Panc1 (cell line): ENCODE measurements around the gene CDH6. TPM values are rescaled to one million over a fixed set of nuclear protein-coding genes. Genes with fewer than 3 reads are reported as not detected.

ENCODE experiments used
- ATAC-seq: fragments of 200-7000 bp; cut with Tn5 transposase; 2 replicates; pipeline ENCODE4 v1.9.1; 2020; ENCODE audit warnings: mild to moderate bottlenecking, moderate library complexity
- BruUV-seq: library from RNA; stranded (reverse); fragments of 400-500 nt; replicated peaks from 2 replicates; lab custom pipeline; 2021; lab: Mats Ljungman, UMichigan
- CTCF ChIA-PET: fragments of 300-600 bp; sonication (Branson Sonifier 250); formaldehyde crosslinking; loops from one replicate; lab custom pipeline; 2022; ENCODE audit warnings: antibody characterized with exemption; lab: Charles Lee
- POLR2A ChIA-PET: fragments of 300-600 bp; sonication (Branson Sonifier 250); formaldehyde crosslinking; loops from one replicate; lab custom pipeline; 2022; ENCODE audit warnings: antibody characterized with exemption; lab: Charles Lee
- DNase-seq: peaks from one replicate; pipeline ENCODE4 v3.0.0-alpha.2; 2010; ENCODE audit warnings: low read depth, low spot score
- H3K27ac ChIP-seq: 2 replicates; pipeline ENCODE4 v1.5.1; 2011; ENCODE audit warnings: mild to moderate bottlenecking, low read length, inconsistent platforms
- H3K27me3 ChIP-seq: fragments of 200-500 bp; sonication (Bioruptor generic); 2 replicates; pipeline ENCODE4 v1.6.0; 2014; ENCODE audit warnings: low read length, inconsistent platforms; ENCODE audit not compliant: control insufficient read depth, insufficient read depth
- H3K36me3 ChIP-seq: fragments of 200-500 bp; sonication (Bioruptor generic); 2 replicates; pipeline ENCODE4 v1.5.1; 2014; ENCODE audit warnings: inconsistent platforms, mild to moderate bottlenecking, low read length, moderate library complexity; ENCODE audit not compliant: control insufficient read depth, insufficient read depth
- H3K4me1 ChIP-seq: 2 replicates; pipeline ENCODE4 v1.5.1; 2011; ENCODE audit warnings: inconsistent platforms, mild to moderate bottlenecking, low read length, moderate library complexity; ENCODE audit not compliant: control insufficient read depth, insufficient read depth
- H3K4me3 ChIP-seq, 2 experiments: 2 replicates each; pipeline ENCODE4 v1.5.1; 2011 to 2012; ENCODE audit warnings: low read depth in 2 of 2, low read length in 2 of 2, mild to moderate bottlenecking in 2 of 2, inconsistent platforms in 1 of 2, moderate library complexity in 1 of 2
- H3K9me3 ChIP-seq: fragments of 200-500 bp; sonication (Bioruptor generic); 2 replicates; pipeline ENCODE4 v1.5.1; 2014; ENCODE audit warnings: low read depth, mild to moderate bottlenecking, inconsistent platforms, low read length, moderate library complexity; ENCODE audit not compliant: control insufficient read depth, insufficient read depth
- CTCF ChIP-seq: fragments of 450-650 bp; IDR thresholded peaks from 2 replicates; pipeline ENCODE4 v1.5.1; 2017; ENCODE audit warnings: mild to moderate bottlenecking
- POLR2AphosphoS5 ChIP-seq: IDR thresholded peaks from 2 replicates; pipeline ENCODE4 v1.6.1; 2012; ENCODE audit warnings: mild to moderate bottlenecking, low read depth, low read length, moderate library complexity
- REST ChIP-seq, 2 experiments: IDR thresholded peaks; 2 replicates each; pipeline ENCODE4 v1.6.1; 2011 to 2012; ENCODE audit warnings: low read depth in 2 of 2, control low read depth in 1 of 2, low read length in 1 of 2, mild to moderate bottlenecking in 1 of 2, moderate library complexity in 1 of 2; ENCODE audit not compliant: insufficient read depth in 1 of 2
- SIN3A ChIP-seq: IDR thresholded peaks from 2 replicates; pipeline ENCODE4 v1.6.1; 2012; ENCODE audit warnings: low read depth, mild to moderate bottlenecking, low read length, moderate library complexity, borderline replicate concordance; ENCODE audit not compliant: insufficient read depth
- TCF7L2 ChIP-seq: IDR thresholded peaks from 2 replicates; pipeline ENCODE4 v1.6.1; 2011; ENCODE audit warnings: mild to moderate bottlenecking, low read depth, low read length, inconsistent platforms
- in situ Hi-C: cut with HindIII; loops from 2 replicates; pipeline ENCODE4 v1.10.0; 2016; ENCODE audit warnings: low sequenced_read_pairs, low pct_unique_long_range_greater_than_20kb
- intact Hi-C: fragments of 100-400 bp; cut with micrococcal nuclease; formaldehyde crosslinking; loops from one replicate; pipeline ENCODE4 v1.10.0; 2022; ENCODE audit not compliant: unreplicated experiment
- total RNA-seq: library from RNA; stranded (reverse); gene quantifications from one replicate; pipeline ENCODE4 v1.2.1, GENCODE V29; 2021; ENCODE audit not compliant: unreplicated experiment

CDH6 gene
- total RNA-seq, 1 experiment from 2014 or later, result 0.36 TPM

- ATAC-seq (no peak), DNase-seq (no peak)
- Histone ChIP-seq H3K4me3 (no peak overlapping the region), H3K4me1 (no peaks in the 10 kb centered on the region), H3K27ac (no peak overlapping the region), H3K9me3 (no peaks in the 10 kb centered on the region), H3K36me3 (no peaks in the 10 kb centered on the region), H3K27me3 (no peaks in the 10 kb centered on the region; the same call in 1 of the 2 replicates)
- intact Hi-C loops, result no loop called here
- no peak for TF ChIP-seq SIN3A
- no peak for TF ChIP-seq TCF7L2
- no peak for TF ChIP-seq POLR2AphosphoS5
- no peak for TF ChIP-seq CTCF
- no peak for TF ChIP-seq REST (IDR thresholded peaks at IDR 0.05; ENCODE audit: insufficient read depth in 1 of 2, low read depth in 2 of 2, low read length in 1 of 2)
- ChIA-PET POLR2A (no interaction called here), CTCF (no interaction called here)
- in situ Hi-C loops, result no loop called here
- BruUV-seq, result no TSS peak
These were observed 14.6 kb downstream of the CDH6 start for GRCh38 chr5:31208043-31208442.

GRCh38 chr5:31209334-31209733 lies 15.8 kb downstream of the CDH6 start:
- CTCF ChIA-PET, result no interaction called here
- in situ Hi-C loops, result no loop called here
- H3K27me3 ChIP-seq, result no peaks in the 10 kb centered on the region; the same call in 1 of the 2 replicates
- no peak overlapping the region for H3K4me3 ChIP-seq
- TF ChIP-seq TCF7L2, result no peak
- no TSS peak for BruUV-seq
- POLR2A ChIA-PET, result interaction anchor here (0.6 kb wide), 1 partner anchor 149 kb away, joined by 3 read pairs; no protein-coding TSS in a partner anchor
- H3K36me3 ChIP-seq, result no peaks in the 10 kb centered on the region
- intact Hi-C loops, result no loop called here
- H3K27ac ChIP-seq, result no peak overlapping the region
- H3K4me1 ChIP-seq, result no peaks in the 10 kb centered on the region
- H3K9me3 ChIP-seq, result no peaks in the 10 kb centered on the region
- DNase-seq (no peak), ATAC-seq (no peak)

GRCh38 chr5:31211098-31211497 lies 17.6 kb downstream of the CDH6 start:
- no peak for DNase-seq
- in situ Hi-C loops (no loop called here), intact Hi-C loops (no loop called here)
- H3K27ac ChIP-seq, result no peak overlapping the region
- no peaks in the 10 kb centered on the region; the same call in 1 of the 2 replicates for H3K27me3 ChIP-seq
- H3K4me3 ChIP-seq, result no peak overlapping the region
- no peaks in the 10 kb centered on the region for H3K4me1 ChIP-seq
- no TSS peak for BruUV-seq
- POLR2A ChIA-PET, result no interaction called here
- H3K36me3 ChIP-seq, result no peaks in the 10 kb centered on the region
- no peaks in the 10 kb centered on the region for H3K9me3 ChIP-seq
- no peak for ATAC-seq
- CTCF ChIA-PET, result no interaction called here
- no peak for TF ChIP-seq REST (IDR thresholded peaks at IDR 0.05; ENCODE audit: insufficient read depth in 1 of 2, low read depth in 2 of 2, low read length in 1 of 2)
- TF ChIP-seq SIN3A, result no peak
- TF ChIP-seq TCF7L2, result no peak
- TF ChIP-seq POLR2AphosphoS5, result no peak
- TF ChIP-seq CTCF, result no peak
